Islet precursor cell (in vitro differentiated cells): ENCODE data around the gene CHORDC1.
"Not testable (repeated sequence)": the region's sequence is repeated elsewhere in the genome, so short reads cannot be mapped to it uniquely, and the experiment has no call there.

ENCODE experiments used
- DNase-seq: peaks from one replicate; pipeline ENCODE4 v3.0.0-alpha.2; 2018

The CHORDC1 gene

DNA sequence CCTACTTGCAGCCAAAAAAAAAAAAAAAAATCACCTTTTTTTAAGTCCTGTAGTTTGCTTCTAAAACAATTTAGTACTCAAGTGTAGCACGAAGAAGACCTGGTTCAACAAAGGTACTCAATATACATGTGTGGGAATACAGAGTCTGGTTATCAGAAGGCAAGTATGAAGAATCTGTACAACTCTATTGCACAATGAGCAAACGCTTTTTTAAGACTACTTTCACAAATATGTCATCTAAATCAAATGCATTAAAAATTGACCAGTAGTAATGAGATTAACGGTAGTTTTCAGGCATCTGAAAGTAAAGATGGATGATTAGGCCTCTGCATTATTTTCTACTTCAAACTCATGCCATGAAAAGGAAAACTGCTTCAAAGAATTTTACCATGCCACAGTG lies 9.5 kb downstream of the CHORDC1 start:
- DNase-seq: no peak

DNA sequence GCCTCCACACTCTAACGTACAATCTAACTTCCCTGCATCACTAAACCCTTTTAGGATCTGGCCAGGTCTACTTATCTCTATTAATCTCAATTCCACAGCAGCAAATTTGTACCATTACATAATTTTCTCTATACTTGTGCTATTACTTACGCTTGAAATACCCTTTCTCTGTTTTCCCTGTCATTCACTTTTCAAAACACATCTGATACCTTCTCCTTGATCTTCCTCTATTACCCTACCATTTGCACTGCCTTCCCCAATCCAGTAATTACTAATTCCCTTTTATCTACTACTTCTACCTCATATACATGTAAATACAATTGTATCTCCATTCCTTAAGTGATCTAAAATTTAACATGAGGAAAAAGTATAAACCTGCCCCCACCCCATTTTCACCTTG lies 14.0 kb downstream of the CHORDC1 start:
- DNase-seq: no peak

DNA sequence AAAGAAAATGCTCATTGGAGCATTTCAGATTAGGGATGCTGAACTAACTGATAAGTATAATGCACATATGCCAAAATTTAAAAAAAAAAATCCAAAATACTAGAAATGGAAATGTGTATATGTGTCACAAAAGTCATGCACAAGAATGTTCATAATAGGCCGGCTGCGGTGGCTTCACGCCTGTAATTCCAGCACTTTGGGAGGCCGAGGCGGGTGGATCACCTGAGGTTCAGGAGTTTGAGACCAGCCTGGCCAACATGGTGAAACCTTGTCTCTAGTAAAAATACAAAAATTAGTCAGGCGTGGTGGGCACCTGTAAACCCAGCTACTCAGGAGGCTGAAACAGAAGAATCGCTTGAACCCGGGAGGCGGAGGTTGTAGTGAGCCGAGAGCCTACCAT lies 14.9 kb downstream of the CHORDC1 start:
- not testable (repeated sequence) for DNase-seq

DNA sequence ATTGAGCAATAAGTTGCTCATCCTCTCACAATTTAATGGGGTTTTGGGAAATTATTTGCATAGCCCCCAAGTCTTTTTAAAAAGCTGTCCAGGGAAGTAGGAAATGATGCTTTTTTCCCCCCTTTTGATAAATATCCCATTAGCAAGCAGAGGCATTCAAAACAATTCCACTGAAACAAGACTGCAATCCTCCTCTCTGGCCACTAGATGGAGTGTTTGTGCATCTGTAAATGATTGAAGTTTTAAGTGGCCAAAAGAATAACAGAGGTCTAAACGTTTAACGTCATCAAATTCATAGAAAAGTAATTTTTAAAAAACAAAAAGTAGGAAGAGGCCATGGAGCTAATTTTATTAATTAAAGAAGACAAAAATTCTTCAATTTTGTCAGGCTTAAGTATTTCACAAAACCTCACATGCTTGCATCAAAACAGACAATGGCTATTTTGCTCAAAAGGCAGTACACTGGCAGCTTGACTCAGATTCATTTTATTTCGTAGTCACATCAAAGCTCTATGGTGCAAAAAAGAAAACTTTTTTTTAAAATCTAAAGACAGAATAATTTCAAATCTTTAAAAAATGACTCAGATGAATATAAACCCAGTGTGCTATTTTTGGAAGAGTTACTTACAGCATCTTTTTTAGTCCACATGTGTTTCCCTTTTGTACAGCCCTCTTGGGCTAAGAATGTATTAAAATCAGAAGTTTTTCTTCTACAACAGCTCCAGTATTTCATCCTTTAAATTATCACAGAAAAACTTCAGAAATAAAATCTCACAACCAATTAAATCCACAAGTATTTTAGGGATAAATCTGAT lies 17.8 kb downstream of the CHORDC1 start:
- no peak for DNase-seq

DNA sequence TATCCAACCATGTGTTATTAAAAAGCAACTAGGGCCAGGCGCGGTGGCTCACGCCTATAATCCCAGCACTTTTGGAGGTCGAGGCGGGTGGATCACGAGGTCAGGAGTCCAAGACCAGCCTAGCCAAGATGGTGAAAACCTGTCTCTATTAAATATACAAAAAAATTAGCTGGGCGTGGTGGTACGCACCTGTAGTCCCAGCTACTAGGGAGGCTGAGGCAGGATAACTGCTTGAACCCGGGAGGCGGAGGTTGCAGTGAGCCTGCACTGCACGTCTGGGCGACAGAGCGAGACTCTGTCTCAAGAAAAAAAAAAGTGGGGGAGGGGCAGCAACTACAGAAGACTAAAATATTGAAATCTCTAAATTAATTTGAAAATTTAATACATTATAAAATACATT lies 18.4 kb downstream of the CHORDC1 start:
- no peak for DNase-seq

DNA sequence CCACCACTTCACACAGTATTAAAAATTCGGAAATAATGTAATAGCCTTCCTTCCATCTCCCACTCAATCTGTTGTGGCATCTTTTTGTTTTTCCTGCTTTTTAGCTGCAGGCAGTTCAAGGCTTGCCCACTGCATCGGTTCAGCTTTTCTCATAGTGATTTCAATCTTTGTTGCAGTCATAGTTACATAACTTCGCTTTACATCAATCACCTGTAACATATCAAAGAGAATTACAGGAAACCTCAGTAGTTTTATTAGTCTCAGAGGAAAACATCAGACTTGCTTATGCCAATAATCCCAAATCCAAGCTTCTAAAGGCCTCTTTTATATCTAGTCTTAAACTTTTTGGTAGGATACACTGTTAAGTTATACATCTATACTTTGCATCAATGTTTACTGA lies 20.5 kb downstream of the CHORDC1 start:
- no peak for DNase-seq

DNA sequence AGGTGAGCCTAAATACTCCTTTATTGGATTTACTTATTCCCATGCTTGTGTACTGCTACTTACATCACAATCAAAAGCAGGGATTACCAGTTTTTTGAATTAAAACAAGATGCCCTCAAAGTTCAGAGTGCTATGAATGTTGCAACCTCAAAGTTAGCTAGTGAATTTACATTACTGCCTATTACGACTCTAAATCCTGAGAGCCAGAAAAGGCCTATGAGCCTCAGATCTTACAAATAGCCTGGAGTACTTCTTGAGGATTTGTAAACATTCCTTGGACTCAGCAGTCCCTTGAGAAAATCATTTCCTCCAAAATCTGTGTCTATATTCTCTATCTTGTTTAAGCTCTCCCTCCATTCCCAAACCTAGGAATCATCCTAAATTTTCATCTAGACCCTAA lies 25.5 kb downstream of the CHORDC1 start:
- no peak for DNase-seq

DNA sequence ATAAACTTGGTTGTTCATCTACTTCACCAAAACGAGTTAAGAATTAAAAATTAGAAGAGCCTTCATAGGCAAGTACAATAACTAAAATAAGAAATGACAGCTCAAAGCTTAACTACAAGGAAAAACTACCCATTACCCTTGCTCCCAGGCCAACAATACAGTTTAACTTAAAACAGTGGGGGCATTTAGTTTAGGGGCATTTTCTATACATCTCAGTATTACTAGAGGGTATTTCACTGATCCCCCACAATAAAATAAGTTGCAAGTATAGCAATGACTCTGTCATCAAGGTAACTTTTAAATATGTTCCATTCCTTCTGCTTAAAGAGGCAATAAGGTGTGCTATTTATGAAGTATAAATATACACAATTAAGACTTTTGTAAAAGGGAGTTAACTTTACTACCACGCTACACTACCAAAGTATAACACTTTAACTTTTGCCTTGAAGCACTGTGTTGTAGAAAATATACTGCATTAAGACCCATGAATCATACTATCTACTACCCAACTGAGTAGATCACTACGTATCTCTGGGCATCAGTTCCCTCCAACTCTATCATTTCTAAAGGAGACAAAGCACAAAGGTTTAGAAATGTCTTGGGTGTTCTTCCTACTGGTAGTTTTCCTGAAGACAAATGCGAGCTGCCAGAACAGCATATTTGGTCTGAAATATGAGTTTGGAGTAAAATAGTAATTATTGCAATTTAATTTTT lies 29.8 kb downstream of the CHORDC1 start:
- no peak for DNase-seq

DNA sequence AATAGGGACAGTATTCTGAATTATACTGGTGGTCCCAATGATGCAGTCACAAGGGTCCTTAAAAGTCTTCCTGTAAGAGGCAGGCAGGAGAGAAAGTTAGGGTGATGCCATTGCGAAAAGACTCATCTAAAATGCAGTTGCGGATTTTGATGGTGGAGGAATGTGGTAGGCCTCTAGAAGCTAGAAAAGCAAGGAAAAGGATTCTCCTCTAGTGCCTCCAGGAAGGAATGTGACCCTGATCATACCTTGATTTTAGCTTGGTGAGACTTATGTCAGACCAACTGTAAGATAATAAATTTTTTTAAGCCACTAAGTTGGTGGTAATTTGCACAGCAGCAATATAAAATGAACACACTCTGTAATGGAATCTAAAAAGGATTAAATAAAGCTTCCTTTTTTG lies 33.8 kb downstream of the CHORDC1 start:
- DNase-seq: no peak

DNA sequence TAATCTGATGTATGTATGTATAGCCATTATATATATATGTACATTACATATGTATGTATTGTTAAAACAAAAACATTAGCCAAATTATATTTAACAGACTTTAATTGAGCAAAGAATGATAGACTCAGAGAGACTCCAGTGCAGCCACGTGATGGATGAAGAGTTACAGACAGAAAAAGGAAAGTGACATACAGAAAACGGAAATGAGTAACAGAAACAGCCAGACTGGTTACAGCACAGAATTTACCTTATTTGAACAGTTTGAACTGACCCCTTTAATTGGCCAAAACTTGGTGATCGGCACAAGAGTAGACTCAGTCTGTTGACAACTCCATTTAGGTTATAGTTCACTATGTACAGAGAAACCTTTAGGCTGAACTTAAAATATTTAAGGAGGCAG lies 35.0 kb downstream of the CHORDC1 start:
- no peak for DNase-seq

DNA sequence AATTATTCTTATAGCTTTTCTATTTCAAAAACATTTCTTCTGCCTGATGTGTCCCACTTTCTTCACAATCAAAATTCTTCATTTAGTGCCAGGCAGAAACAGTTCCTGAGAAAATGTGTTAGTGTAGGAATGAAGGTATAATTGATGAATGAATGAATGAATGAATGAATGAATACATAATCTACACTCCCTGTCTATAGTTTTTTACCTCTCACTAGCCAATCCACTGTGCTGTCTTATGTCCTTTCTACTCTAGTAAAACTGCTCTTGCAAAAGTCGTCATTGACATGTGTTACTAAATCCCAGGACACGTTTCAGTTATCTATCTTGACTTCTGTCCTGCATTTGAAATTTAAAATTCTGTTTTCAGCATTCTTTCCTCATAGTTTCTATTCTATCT lies 42.9 kb downstream of the CHORDC1 start:
- DNase-seq: no peak

DNA sequence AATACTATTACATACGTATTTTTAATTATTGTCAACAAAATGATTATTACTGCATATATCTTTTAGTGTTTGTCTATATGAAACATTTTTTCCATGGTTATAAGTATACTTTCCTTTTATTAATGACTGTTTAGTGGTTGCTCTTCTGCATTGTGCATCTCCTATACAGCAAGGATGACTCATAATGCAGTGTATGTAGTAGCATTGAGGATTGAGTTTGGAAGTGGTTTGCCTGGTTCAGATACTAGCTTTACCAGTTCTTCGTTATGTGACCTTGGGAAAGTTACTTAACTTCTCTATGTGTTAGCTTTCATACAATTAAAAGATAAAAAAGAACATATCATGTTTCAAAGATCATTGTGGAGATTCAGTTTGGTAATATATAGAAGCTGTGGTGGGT lies 44.1 kb downstream of the CHORDC1 start:
- no peak for DNase-seq

DNA sequence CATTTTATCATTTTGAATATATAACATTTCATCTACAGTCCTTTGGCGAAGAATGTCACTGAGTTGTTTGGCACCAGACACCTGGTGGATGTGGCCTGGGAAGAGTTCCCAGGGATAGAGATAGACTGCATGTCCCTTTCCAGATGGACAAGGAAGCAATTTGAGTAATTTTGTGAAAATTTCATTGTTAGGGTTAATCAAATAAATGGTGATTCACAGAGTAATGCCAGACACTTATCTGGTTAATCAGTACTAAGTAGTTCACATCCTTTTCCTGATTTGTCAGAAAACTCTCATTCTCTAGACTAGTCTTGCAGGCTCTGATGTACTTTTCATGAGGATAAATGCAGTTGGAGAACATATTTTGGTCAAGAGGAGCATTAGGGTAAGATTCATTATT lies 46.8 kb downstream of the CHORDC1 start:
- no peak for DNase-seq

DNA sequence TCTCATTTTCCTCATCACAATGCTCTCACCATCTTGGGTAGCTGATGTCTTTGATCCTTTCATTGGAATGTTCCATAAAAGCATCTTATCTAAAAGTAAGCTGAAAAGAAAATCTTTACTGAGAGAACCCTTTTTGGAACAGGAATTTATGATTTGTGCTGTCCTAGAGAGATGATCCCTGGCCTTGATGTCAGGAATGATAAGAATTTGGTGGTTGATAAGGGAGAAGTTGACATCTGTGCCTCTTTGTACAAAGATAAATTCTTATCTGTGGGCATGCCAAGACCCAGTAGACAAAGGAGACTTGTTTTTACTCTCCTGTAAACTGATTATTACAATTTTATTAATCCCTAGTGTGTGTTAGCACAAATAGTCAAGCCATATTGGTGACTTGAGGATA lies 51.5 kb downstream of the CHORDC1 start:
- DNase-seq: no peak

DNA sequence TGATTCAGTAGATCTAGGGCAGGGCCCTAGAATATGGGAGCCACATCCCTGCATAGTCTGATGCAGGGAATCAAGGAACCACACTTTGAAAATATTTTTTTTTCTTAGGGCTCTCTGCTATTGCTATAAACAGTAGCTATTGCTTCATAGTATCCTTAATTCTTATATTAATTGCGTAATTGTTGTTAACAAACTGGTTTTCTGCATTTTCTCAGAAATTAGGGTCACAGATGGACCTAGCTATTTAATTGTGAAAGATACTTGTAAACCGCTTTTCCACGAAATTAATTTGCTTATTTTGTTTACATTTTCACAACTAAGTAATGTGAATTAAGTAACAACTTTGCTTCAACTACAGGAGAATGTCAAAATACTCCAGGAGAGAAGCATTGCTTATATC lies 54.3 kb downstream of the CHORDC1 start:
- DNase-seq: no peak

DNA sequence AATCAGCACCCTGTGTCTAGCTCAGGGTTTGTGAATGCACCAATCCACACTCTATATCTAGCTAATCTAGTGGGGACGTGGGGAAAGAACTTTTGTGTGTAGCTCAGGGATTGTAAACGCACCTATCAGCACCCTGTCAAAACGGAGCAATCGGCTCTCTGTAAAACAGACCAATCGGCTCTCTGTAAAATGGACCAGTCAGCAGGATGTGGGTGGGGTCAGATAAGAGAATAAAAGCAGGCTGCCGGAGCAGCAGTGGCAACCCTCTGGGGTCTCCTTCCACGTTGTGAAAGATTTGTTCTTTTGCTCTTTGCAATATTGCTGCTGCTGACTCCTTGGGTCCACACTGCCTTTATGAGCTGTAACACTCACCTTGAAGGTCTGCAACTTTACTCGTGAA lies 55.1 kb downstream of the CHORDC1 start:
- not testable (repeated sequence) for DNase-seq

DNA sequence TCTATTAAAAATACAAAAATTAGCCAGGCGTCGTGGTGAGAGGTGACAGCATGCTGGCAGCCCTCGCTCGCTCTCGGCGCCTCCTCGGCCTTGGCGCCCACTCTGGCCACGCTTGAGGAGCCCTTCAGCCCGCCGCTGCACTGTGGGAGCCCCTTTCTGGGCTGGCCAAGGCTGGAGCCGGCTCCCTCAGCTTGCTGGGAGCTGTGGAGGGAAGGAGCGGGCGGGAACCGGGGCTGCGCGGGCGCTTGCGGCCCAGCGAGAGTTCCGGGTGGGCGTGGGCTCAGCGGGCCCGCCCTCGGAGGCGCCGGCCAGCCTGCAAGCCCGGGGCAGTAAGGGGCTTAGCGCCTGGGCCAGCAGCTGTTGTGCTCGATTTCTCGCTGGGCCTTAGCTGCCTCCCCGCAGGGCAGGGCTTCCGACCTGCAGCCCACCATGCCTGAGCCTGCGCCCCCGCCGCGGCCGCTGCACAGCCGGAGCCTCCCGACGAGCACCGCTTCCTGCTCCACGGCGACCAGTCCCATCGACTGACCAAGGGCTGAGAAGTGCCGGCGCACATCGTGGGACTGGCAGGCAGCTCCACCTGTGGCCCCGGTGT lies 55.8 kb downstream of the CHORDC1 start:
- not testable (repeated sequence) for DNase-seq
